Measurements from ENCODE around the gene FNTB.
A peak's percentile ranks its signal among the peaks of the same experiment; 100 is the strongest.

FNTB gene

DNA sequence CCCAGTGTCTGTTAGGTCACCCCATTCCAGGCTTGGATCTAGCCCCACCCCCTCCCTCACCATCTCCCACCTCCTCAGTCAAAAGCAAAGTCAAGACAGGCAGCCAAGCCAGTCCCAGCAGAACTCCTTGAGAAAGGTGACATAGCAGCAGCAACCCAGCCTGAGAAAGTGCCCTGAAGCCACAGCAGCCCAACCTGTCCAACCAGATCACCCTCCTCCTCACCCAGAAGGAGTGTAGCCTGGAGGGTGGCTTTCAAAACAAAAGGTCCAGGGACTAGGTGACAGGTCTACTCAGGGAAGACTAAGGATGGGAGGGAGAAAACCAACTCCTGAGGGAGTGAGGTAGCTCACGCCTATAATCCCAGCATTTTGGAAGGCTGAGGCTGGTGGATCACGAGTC lies 19.7 kb upstream of the FNTB start:
- Histone ChIP-seq H3K9me3 (ENCODE audit: insufficient read depth, low read depth, low read length) (no peaks in the 10 kb centered on the region), H4K8ac (ENCODE audit: low read depth, low read length) (no peak overlapping the region), H3K79me1 (ENCODE audit: low read length) (peaks cover 11% of the 10 kb centered on the region), H3K4me3 (ENCODE audit: low read depth, low read length) (no peak overlapping the region), H2BK120ac (ENCODE audit: insufficient read depth, low read length, poor library complexity) (no peak overlapping the region), H3K4ac (ENCODE audit: low read depth, low read length) (no peak overlapping the region), H3K23ac (ENCODE audit: low read length) (no peak overlapping the region), H4K91ac (ENCODE audit: low read depth, low read length) (no peak overlapping the region), H2AFZ (ENCODE audit: insufficient read depth, low read length, poor library complexity) (no peak overlapping the region), H3K4me2 (ENCODE audit: low read length) (peak overlapping the region; percentile 18), H3K18ac (ENCODE audit: low read length) (peak overlapping the region; percentile 4), H2AK5ac (ENCODE audit: low read length) (no peak overlapping the region), H3K27me3 (ENCODE audit: insufficient read depth, low read length) (no peaks in the 10 kb centered on the region), H2BK5ac (ENCODE audit: low read depth, low read length, poor library complexity) (no peak overlapping the region), H2BK12ac (ENCODE audit: low read length) (no peak overlapping the region), H3K79me2 (ENCODE audit: control insufficient read depth, insufficient read depth, low read length, poor library complexity) (no peaks in the 10 kb centered on the region), H4K12ac (ENCODE audit: low read depth, low read length) (no peak overlapping the region), H3K4me1 (ENCODE audit: control insufficient read depth in 1 of 2, insufficient read depth in 2 of 2, low read length in 2 of 2) (peaks cover 26 to 29% of the 10 kb centered on the region in 2 experiments), H3K27ac (ENCODE audit: low read depth, low read length) (peak overlapping the region; percentile 77), H3K36me3 (ENCODE audit: control insufficient read depth in 1 of 2, insufficient read depth in 2 of 2, low read length in 2 of 2) (no peaks in the 10 kb centered on the region), H3K14ac (ENCODE audit: low read length) (no peak overlapping the region), H3K9ac (ENCODE audit: low read length) (no peak overlapping the region)
- peak; percentile 94 to 95 for DNase-seq
- no CpG with 5 or more reads among the region's 2 CpGs for WGBS (ENCODE audit: extremely low coverage, insufficient coverage, insufficient read length)

DNA sequence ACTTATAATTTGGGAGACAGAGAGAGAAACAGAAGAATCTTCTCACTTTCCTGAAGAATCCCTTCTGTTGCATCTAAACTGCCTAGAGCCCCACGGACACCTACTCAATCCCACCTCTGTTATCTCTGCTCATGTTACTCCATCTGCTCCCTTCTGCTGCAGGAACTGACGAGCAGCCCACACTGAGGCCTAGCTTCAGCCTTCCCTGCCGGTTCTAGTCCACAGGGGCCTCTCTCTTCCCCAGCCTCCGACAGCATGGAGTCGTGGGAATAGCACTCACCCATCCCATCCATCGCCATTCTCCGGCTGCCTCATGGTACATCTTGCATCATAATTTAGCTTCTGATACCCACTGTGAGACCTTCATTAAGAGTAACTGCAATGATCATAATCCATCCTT lies 18.5 kb upstream of the FNTB start:
- H3K23ac ChIP-seq (ENCODE audit: low read length): no peak overlapping the region
- no peak overlapping the region for H2AK5ac ChIP-seq (ENCODE audit: low read length)
- no peak overlapping the region for H3K4me2 ChIP-seq (ENCODE audit: low read length)
- no peak overlapping the region for H3K4ac ChIP-seq (ENCODE audit: low read depth, low read length)
- no peak overlapping the region for H2AFZ ChIP-seq (ENCODE audit: insufficient read depth, low read length, poor library complexity)
- no peak overlapping the region for H3K27ac ChIP-seq (ENCODE audit: low read depth, low read length)
- no CpG with 5 or more reads among the region's 7 CpGs for WGBS (ENCODE audit: extremely low coverage, insufficient coverage, insufficient read length)
- no peaks in the 10 kb centered on the region for H3K36me3 ChIP-seq (ENCODE audit: control insufficient read depth in 1 of 2, insufficient read depth in 2 of 2, low read length in 2 of 2)
- peak overlapping the region; percentile 75 for H2BK12ac ChIP-seq (ENCODE audit: low read length)
- no peak overlapping the region for H2BK5ac ChIP-seq (ENCODE audit: low read depth, low read length, poor library complexity)
- peaks cover 29 to 30% of the 10 kb centered on the region in 2 experiments for H3K4me1 ChIP-seq (ENCODE audit: control insufficient read depth in 1 of 2, insufficient read depth in 2 of 2, low read length in 2 of 2)
- DNase-seq: no peak
- no peak overlapping the region for H4K8ac ChIP-seq (ENCODE audit: low read depth, low read length)
- H4K12ac ChIP-seq (ENCODE audit: low read depth, low read length): no peak overlapping the region
- H3K9me3 ChIP-seq (ENCODE audit: insufficient read depth, low read depth, low read length): no peaks in the 10 kb centered on the region
- H2BK120ac ChIP-seq (ENCODE audit: insufficient read depth, low read length, poor library complexity): no peak overlapping the region
- H4K91ac ChIP-seq (ENCODE audit: low read depth, low read length): no peak overlapping the region
- peaks cover 16% of the 10 kb centered on the region for H3K79me1 ChIP-seq (ENCODE audit: low read length)
- H3K4me3 ChIP-seq (ENCODE audit: low read depth, low read length): no peak overlapping the region
- no peak overlapping the region for H3K18ac ChIP-seq (ENCODE audit: low read length)
- H3K14ac ChIP-seq (ENCODE audit: low read length): no peak overlapping the region
- H3K79me2 ChIP-seq (ENCODE audit: control insufficient read depth, insufficient read depth, low read length, poor library complexity): peaks cover 3% of the 10 kb centered on the region
- no peaks in the 10 kb centered on the region for H3K27me3 ChIP-seq (ENCODE audit: insufficient read depth, low read length)
- no peak overlapping the region for H3K9ac ChIP-seq (ENCODE audit: low read length)

DNA sequence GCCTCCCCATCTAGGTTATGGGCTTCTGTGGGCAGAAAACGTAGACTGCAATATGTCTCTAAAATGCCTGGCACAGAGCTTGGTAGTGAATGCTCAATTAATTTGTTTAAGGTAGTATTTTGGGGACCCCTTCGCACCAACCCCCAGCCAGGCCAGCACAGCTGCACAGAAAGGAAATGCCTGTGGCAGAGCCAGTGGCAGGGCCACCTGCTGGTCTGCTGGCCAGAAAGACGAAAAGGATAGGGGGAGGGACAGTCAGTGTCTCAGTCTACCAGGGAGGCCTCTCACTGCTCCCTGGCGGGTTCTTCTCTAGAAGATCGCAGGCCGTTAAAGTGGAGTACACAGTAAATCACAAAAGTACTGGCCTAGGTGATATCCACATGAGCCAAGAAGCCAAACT lies 18.0 kb upstream of the FNTB start:
- Histone ChIP-seq H2BK12ac (ENCODE audit: low read length) (no peak overlapping the region), H2BK120ac (ENCODE audit: insufficient read depth, low read length, poor library complexity) (no peak overlapping the region), H4K91ac (ENCODE audit: low read depth, low read length) (no peak overlapping the region), H3K27me3 (ENCODE audit: insufficient read depth, low read length) (no peaks in the 10 kb centered on the region), H3K79me1 (ENCODE audit: low read length) (peaks cover 16% of the 10 kb centered on the region), H3K4ac (ENCODE audit: low read depth, low read length) (no peak overlapping the region), H3K27ac (ENCODE audit: low read depth, low read length) (no peak overlapping the region), H3K4me1 (ENCODE audit: control insufficient read depth in 1 of 2, insufficient read depth in 2 of 2, low read length in 2 of 2) (peaks cover 29 to 30% of the 10 kb centered on the region in 2 experiments), H2AFZ (ENCODE audit: insufficient read depth, low read length, poor library complexity) (no peak overlapping the region), H3K9me3 (ENCODE audit: insufficient read depth, low read depth, low read length) (no peaks in the 10 kb centered on the region), H3K23ac (ENCODE audit: low read length) (no peak overlapping the region), H3K9ac (ENCODE audit: low read length) (no peak overlapping the region), H3K4me2 (ENCODE audit: low read length) (no peak overlapping the region), H3K18ac (ENCODE audit: low read length) (no peak overlapping the region), H3K36me3 (ENCODE audit: control insufficient read depth in 1 of 2, insufficient read depth in 2 of 2, low read length in 2 of 2) (no peaks in the 10 kb centered on the region), H2BK5ac (ENCODE audit: low read depth, low read length, poor library complexity) (no peak overlapping the region), H4K12ac (ENCODE audit: low read depth, low read length) (no peak overlapping the region), H4K8ac (ENCODE audit: low read depth, low read length) (no peak overlapping the region), H3K14ac (ENCODE audit: low read length) (no peak overlapping the region), H3K4me3 (ENCODE audit: low read depth, low read length) (no peak overlapping the region), H3K79me2 (ENCODE audit: control insufficient read depth, insufficient read depth, low read length, poor library complexity) (peaks cover 3% of the 10 kb centered on the region), H2AK5ac (ENCODE audit: low read length) (no peak overlapping the region)
- WGBS (ENCODE audit: extremely low coverage, insufficient coverage, insufficient read length): no CpG with 5 or more reads among the region's 6 CpGs
- peak in 1 of 2 donors; percentile 30 for DNase-seq

DNA sequence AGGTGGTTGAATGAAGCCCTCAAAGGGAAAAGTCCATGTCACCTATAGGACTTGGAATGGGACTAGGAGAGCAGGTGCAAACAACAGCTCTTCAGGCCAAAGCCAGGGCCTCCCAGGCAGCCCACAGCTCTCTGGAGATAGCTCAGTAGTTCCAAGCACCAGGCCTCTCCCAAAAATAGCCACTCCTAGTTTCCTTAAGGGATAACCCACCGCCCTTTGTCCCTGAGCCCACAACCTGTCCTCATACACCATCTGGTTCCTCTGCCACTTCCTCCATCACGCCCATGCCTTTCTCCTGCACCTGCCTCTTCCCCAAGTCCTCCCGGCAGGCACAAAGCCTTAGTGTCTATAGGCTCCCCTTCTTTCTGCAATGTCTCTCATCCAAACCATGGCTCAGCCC lies 16.7 kb upstream of the FNTB start:
- H2AK5ac ChIP-seq (ENCODE audit: low read length): no peak overlapping the region
- no peak overlapping the region for H4K91ac ChIP-seq (ENCODE audit: low read depth, low read length)
- H3K14ac ChIP-seq (ENCODE audit: low read length): no peak overlapping the region
- no peak overlapping the region for H3K4me3 ChIP-seq (ENCODE audit: low read depth, low read length)
- H3K4me1 ChIP-seq (ENCODE audit: control insufficient read depth in 1 of 2, insufficient read depth in 2 of 2, low read length in 2 of 2): peaks cover 29 to 30% of the 10 kb centered on the region in 2 experiments
- H2BK120ac ChIP-seq (ENCODE audit: insufficient read depth, low read length, poor library complexity): no peak overlapping the region
- H2BK5ac ChIP-seq (ENCODE audit: low read depth, low read length, poor library complexity): no peak overlapping the region
- H2BK12ac ChIP-seq (ENCODE audit: low read length): no peak overlapping the region
- no peak overlapping the region for H3K27ac ChIP-seq (ENCODE audit: low read depth, low read length)
- H3K4me2 ChIP-seq (ENCODE audit: low read length): no peak overlapping the region
- H3K79me1 ChIP-seq (ENCODE audit: low read length): peaks cover 16% of the 10 kb centered on the region
- H3K27me3 ChIP-seq (ENCODE audit: insufficient read depth, low read length): no peaks in the 10 kb centered on the region
- no peak overlapping the region for H3K9ac ChIP-seq (ENCODE audit: low read length)
- H4K8ac ChIP-seq (ENCODE audit: low read depth, low read length): no peak overlapping the region
- peaks cover 3% of the 10 kb centered on the region for H3K79me2 ChIP-seq (ENCODE audit: control insufficient read depth, insufficient read depth, low read length, poor library complexity)
- no peaks in the 10 kb centered on the region for H3K36me3 ChIP-seq (ENCODE audit: control insufficient read depth in 1 of 2, insufficient read depth in 2 of 2, low read length in 2 of 2)
- no peak overlapping the region for H2AFZ ChIP-seq (ENCODE audit: insufficient read depth, low read length, poor library complexity)
- WGBS (ENCODE audit: extremely low coverage, insufficient coverage, insufficient read length): no CpG with 5 or more reads among the region's 3 CpGs
- DNase-seq: no peak
- H3K4ac ChIP-seq (ENCODE audit: low read depth, low read length): no peak overlapping the region
- no peak overlapping the region for H3K23ac ChIP-seq (ENCODE audit: low read length)
- H4K12ac ChIP-seq (ENCODE audit: low read depth, low read length): no peak overlapping the region
- no peak overlapping the region for H3K18ac ChIP-seq (ENCODE audit: low read length)
- H3K9me3 ChIP-seq (ENCODE audit: insufficient read depth, low read depth, low read length): no peaks in the 10 kb centered on the region

Measured in trophoblast cell (in vitro differentiated cells and primary cell).